Esophagus (tissue), 2 donors: Measurements from ENCODE around the gene TUBGCP3. TPM values are rescaled to one million over a fixed set of nuclear protein-coding genes. Genes with fewer than 3 reads are reported as not detected.

ENCODE experiments used
- H3K27ac ChIP-seq, 2 donors: one replicate each; pipeline ENCODE4 v1.5.1; 2013; ENCODE audit warnings: low read depth in 2 of 2, mild to moderate bottlenecking in 2 of 2, inconsistent platforms in 1 of 2, low read length in 1 of 2, moderate library complexity in 1 of 2
- H3K27me3 ChIP-seq, 2 donors: one replicate each; pipeline ENCODE4 v1.6.1; 2013; ENCODE audit warnings: low read length in 2 of 2, control low read depth in 1 of 2, mild to moderate bottlenecking in 1 of 2; ENCODE audit not compliant: insufficient read depth in 2 of 2, control insufficient read depth in 1 of 2
- H3K36me3 ChIP-seq, 2 donors: one replicate each; pipeline ENCODE4 v1.6.1; 2013; ENCODE audit warnings: low read length in 1 of 2; ENCODE audit not compliant: control insufficient read depth in 2 of 2, insufficient read depth in 2 of 2
- H3K4me1 ChIP-seq, 2 donors: one replicate each; pipeline ENCODE4 v1.6.1; 2013; ENCODE audit warnings: low read length in 1 of 2; ENCODE audit not compliant: control insufficient read depth in 2 of 2, insufficient read depth in 2 of 2
- H3K4me3 ChIP-seq, 2 donors: one replicate each; pipeline ENCODE4 v1.5.1; 2013; ENCODE audit warnings: low read length in 2 of 2, mild to moderate bottlenecking in 2 of 2, low read depth in 1 of 2, moderate library complexity in 1 of 2
- H3K9me3 ChIP-seq, 2 donors: one replicate each; pipeline ENCODE4 v1.6.1; 2013; ENCODE audit warnings: mild to moderate bottlenecking in 2 of 2, low read depth in 1 of 2, low read length in 1 of 2, moderate library complexity in 1 of 2; ENCODE audit not compliant: control insufficient read depth in 2 of 2, insufficient read depth in 1 of 2
- WGBS, 2 donors: extraction: QIAGEN DNeasy Blood & Tissue Kit; methylation state at CpG; one replicate each; pipeline ENCODE4 v1.1.7; 2013; 5-methylcytosine and 5-hydroxymethylcytosine counted together
- polyA plus RNA-seq, 2 donors: library from polyadenylated mRNA; stranded (reverse); fragments of 200-250 nt; gene quantifications; one replicate each; pipeline ENCODE4 v1.2.3, GENCODE V29; 2013
- donor health status: healthy with polysubstance abuse.
- donor health status: Bipolar disorder and iron deficiency.

Gene TUBGCP3
- polyA plus RNA-seq, 2 donors, result 6.4 to 11.3 TPM

- H3K9me3 ChIP-seq, result no peaks in the 10 kb centered on the region
- no peak overlapping the region for H3K4me3 ChIP-seq
- no peaks in the 10 kb centered on the region for H3K4me1 ChIP-seq
- H3K27ac ChIP-seq, result no peak overlapping the region
- H3K36me3 ChIP-seq, result no peaks in the 10 kb centered on the region
- whole genome bisulfite sequencing, 2 donors, result 88% methylated on average over 13 to 14 of the region's 14 CpGs
- H3K27me3 ChIP-seq, result no peaks in the 10 kb centered on the region
Observed at GRCh38 chr13:112446867-112447266, 141.1 kb downstream of the TUBGCP3 start.

- no peak overlapping the region for H3K27ac ChIP-seq
- H3K4me3 ChIP-seq, result no peak overlapping the region
- no peaks in the 10 kb centered on the region for H3K4me1 ChIP-seq
- H3K9me3 ChIP-seq, result no peaks in the 10 kb centered on the region
- H3K36me3 ChIP-seq, result no peaks in the 10 kb centered on the region
- no peaks in the 10 kb centered on the region for H3K27me3 ChIP-seq
- 73 to 78% methylated on average over 12 of the region's 12 CpGs for WGBS, 2 donors
Observed at GRCh38 chr13:112446347-112446861, 141.5 kb downstream of the TUBGCP3 start.

GRCh38 chr13:112445411-112446271 lies 142.3 kb downstream of the TUBGCP3 start:
- H3K27me3 ChIP-seq, result no peaks in the 10 kb centered on the region
- H3K4me3 ChIP-seq, result no peak overlapping the region
- 58% methylated on average over 31 of the region's 31 CpGs for WGBS, 2 donors

GRCh38 chr13:112444416-112445399 lies 143.2 kb downstream of the TUBGCP3 start:
- 81 to 82% methylated on average over 41 to 42 of the region's 42 CpGs for WGBS, 2 donors
- Histone ChIP-seq H3K27ac (no peak overlapping the region), H3K9me3 (no peaks in the 10 kb centered on the region), H3K27me3 (no peaks in the 10 kb centered on the region), H3K4me1 (no peaks in the 10 kb centered on the region), H3K4me3 (no peak overlapping the region), H3K36me3 (no peaks in the 10 kb centered on the region)

More at GRCh38 chr13:112445411-112446271, 142.3 kb downstream of the TUBGCP3 start:
- Histone ChIP-seq H3K9me3 (no peaks in the 10 kb centered on the region), H3K36me3 (no peaks in the 10 kb centered on the region), H3K27ac (no peak overlapping the region), H3K4me1 (no peaks in the 10 kb centered on the region)

GRCh38 chr13:112443995-112444311 lies 144.0 kb downstream of the TUBGCP3 start:
- 1% methylated on average over 10 of the region's 10 CpGs for WGBS, 2 donors
- no peaks in the 10 kb centered on the region for H3K36me3 ChIP-seq

GRCh38 chr13:112443191-112443994 lies 144.6 kb downstream of the TUBGCP3 start:
- Histone ChIP-seq H3K9me3 (no peaks in the 10 kb centered on the region), H3K27me3 (no peaks in the 10 kb centered on the region), H3K36me3 (no peaks in the 10 kb centered on the region), H3K4me1 (no peaks in the 10 kb centered on the region), H3K4me3 (no peak overlapping the region), H3K27ac (no peak overlapping the region)
- 15 to 19% methylated on average over 31 of the region's 31 CpGs for WGBS, 2 donors

More at GRCh38 chr13:112443995-112444311, 144.0 kb downstream of the TUBGCP3 start:
- Histone ChIP-seq H3K27me3 (no peaks in the 10 kb centered on the region), H3K27ac (no peak overlapping the region), H3K4me1 (no peaks in the 10 kb centered on the region), H3K4me3 (no peak overlapping the region), H3K9me3 (no peaks in the 10 kb centered on the region)

GRCh38 chr13:112442483-112443090 lies 145.4 kb downstream of the TUBGCP3 start:
- Histone ChIP-seq H3K9me3 (no peaks in the 10 kb centered on the region), H3K4me3 (no peak overlapping the region), H3K27ac (no peak overlapping the region), H3K36me3 (no peaks in the 10 kb centered on the region), H3K4me1 (no peaks in the 10 kb centered on the region), H3K27me3 (no peaks in the 10 kb centered on the region)
- whole genome bisulfite sequencing, 2 donors, result 29 to 31% methylated on average over 21 of the region's 21 CpGs

GRCh38 chr13:112441779-112442310 lies 146.1 kb downstream of the TUBGCP3 start:
- Histone ChIP-seq H3K9me3 (no peaks in the 10 kb centered on the region), H3K27me3 (no peaks in the 10 kb centered on the region), H3K4me1 (no peaks in the 10 kb centered on the region), H3K36me3 (no peaks in the 10 kb centered on the region), H3K4me3 (no peak overlapping the region), H3K27ac (no peak overlapping the region)
- 78 to 81% methylated on average over 19 of the region's 19 CpGs for WGBS, 2 donors
